Upper lobe of left lung (tissue), 4 donors: ENCODE data around the gene MUC5AC.

Experiments used
- CTCF ChIP-seq, 6 experiments: fragments of 450-650 bp in 4 of 6; fragments of 200-600 bp in 2 of 6; sonication (generic) in 2 of 6; IDR thresholded peaks; one replicate each; pipeline ENCODE4 v1.5.1; 2016 to 2019; ENCODE audit warnings: antibody characterized with exemption in 6 of 6
- EP300 ChIP-seq, 4 donors: sonication (generic); formaldehyde crosslinking; IDR thresholded peaks; one replicate each; pipeline ENCODE4 v1.5.1; 2017; ENCODE audit warnings: antibody characterized with exemption in 4 of 4, control low read depth in 2 of 4
- POLR2A ChIP-seq, 4 donors: fragments of 450-650 bp; IDR thresholded peaks; one replicate each; pipeline ENCODE4 v1.5.1; 2016 to 2017; ENCODE audit warnings: antibody characterized with exemption in 4 of 4, mild to moderate bottlenecking in 2 of 4
- POLR2AphosphoS5 ChIP-seq, 2 donors: sonication (generic); formaldehyde crosslinking; IDR thresholded peaks; one replicate each; pipeline ENCODE4 v1.5.1; 2017; ENCODE audit warnings: antibody characterized with exemption in 2 of 2

- TF ChIP-seq CTCF (IDR thresholded peaks at IDR 0.05), result no peak
- no peak for TF ChIP-seq POLR2AphosphoS5 (IDR thresholded peaks at IDR 0.05)
- TF ChIP-seq EP300 (IDR thresholded peaks at IDR 0.05), result no peak
- no peak for TF ChIP-seq POLR2A (IDR thresholded peaks at IDR 0.05)
Measured at GRCh38 chr11:1196516-1197391, 39.0 kb downstream of the MUC5AC start.
